Left renal pelvis (tissue), 4 donors: Measurements from ENCODE around the gene SCNN1B. TPM values are rescaled to one million over a fixed set of nuclear protein-coding genes. Genes with fewer than 3 reads are reported as not detected.

Source experiments
- DNase-seq, 4 donors: peaks; one replicate each; pipeline ENCODE4 v3.0.0-alpha.2; 2013; ENCODE audit warnings: low read depth in 4 of 4, low spot score in 3 of 4
- polyA plus RNA-seq, 4 donors: library from polyadenylated mRNA; unstranded; fragments of 120-200 nt; gene quantifications; one replicate each; pipeline ENCODE4 v1.2.1, GENCODE V29; 2013; ENCODE audit not compliant: insufficient read length in 4 of 4

The SCNN1B gene
- polyA plus RNA-seq, 4 donors = 0.53 to 26.5 (median 18.8) TPM

- DNase-seq = no peak
Measured at GRCh38 chr16:23318639-23319038, 16.5 kb downstream of the SCNN1B start.

GRCh38 chr16:23319861-23320615 is 17.9 kb downstream of the SCNN1B start:
- DNase-seq = no peak

GRCh38 chr16:23320693-23321092 is 18.6 kb downstream of the SCNN1B start:
- no peak for DNase-seq

- no peak for DNase-seq
Measured at GRCh38 chr16:23321206-23321875, 19.2 kb downstream of the SCNN1B start.

- DNase-seq = no peak
Measured at GRCh38 chr16:23323224-23324030, 21.3 kb downstream of the SCNN1B start.

GRCh38 chr16:23324727-23325126 is 22.6 kb downstream of the SCNN1B start:
- DNase-seq = no peak

GRCh38 chr16:23327836-23328235 is 25.7 kb downstream of the SCNN1B start:
- DNase-seq = no peak

- DNase-seq = no peak
Measured at GRCh38 chr16:23330161-23330560, 28.1 kb downstream of the SCNN1B start.

- DNase-seq = no peak
Measured at GRCh38 chr16:23330583-23331249, 28.6 kb downstream of the SCNN1B start.

GRCh38 chr16:23333034-23333579 is 31.0 kb downstream of the SCNN1B start:
- DNase-seq = no peak

- no peak for DNase-seq
Measured at GRCh38 chr16:23333831-23334456, 31.8 kb downstream of the SCNN1B start.

- no peak for DNase-seq
Measured at GRCh38 chr16:23334457-23334853, 32.4 kb downstream of the SCNN1B start.

GRCh38 chr16:23334950-23335349 is 32.8 kb downstream of the SCNN1B start:
- no peak for DNase-seq

- DNase-seq = no peak
Measured at GRCh38 chr16:23337836-23338550, 35.9 kb downstream of the SCNN1B start.

- no peak for DNase-seq
Measured at GRCh38 chr16:23339787-23340186, 37.7 kb downstream of the SCNN1B start.

GRCh38 chr16:23342083-23342640 is 40.1 kb downstream of the SCNN1B start:
- no peak for DNase-seq

- DNase-seq = no peak
Measured at GRCh38 chr16:23343643-23344612, 41.8 kb downstream of the SCNN1B start.

- no peak for DNase-seq
Measured at GRCh38 chr16:23345237-23345636, 43.1 kb downstream of the SCNN1B start.
